WI38 (cell line): ENCODE measurements around the gene SLX4IP.

ENCODE experiments used
- H3K4me3 ChIP-seq: 2 replicates; pipeline ENCODE4 v1.5.1; 2011; ENCODE audit warnings: low read depth, mild to moderate bottlenecking, control low read depth, low read length
- CTCF ChIP-seq: IDR thresholded peaks from 2 replicates; pipeline ENCODE4 v1.5.1; 2012; ENCODE audit warnings: low read depth, mild to moderate bottlenecking, control low read depth, low read length

SLX4IP gene

GRCh38 chr20:10633718-10634117 lies 198.6 kb downstream of the SLX4IP start:
- no peak overlapping the region for H3K4me3 ChIP-seq
- no peak for TF ChIP-seq CTCF

DNA sequence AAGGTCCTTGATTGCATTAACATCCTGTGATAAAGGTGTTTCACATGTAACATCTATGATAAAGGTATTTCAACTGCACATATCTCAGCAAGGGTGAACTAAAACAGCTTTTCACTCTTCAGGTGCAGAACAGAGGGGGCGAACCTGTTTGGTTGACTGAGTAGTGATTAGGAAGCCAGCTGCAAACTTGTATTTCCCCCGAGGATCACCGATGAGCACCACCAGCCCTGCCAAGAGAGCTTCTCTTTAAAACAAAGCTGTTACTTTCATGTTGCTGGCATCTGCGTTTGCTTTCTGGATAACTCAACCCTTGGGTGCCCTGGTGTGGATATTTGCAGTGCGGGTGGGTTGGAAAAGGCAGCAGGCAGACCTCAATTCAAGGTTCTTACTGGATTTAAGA lies 199.1 kb downstream of the SLX4IP start:
- no peak overlapping the region for H3K4me3 ChIP-seq
- TF ChIP-seq CTCF = no peak

- H3K4me3 ChIP-seq = no peak overlapping the region
- TF ChIP-seq CTCF = no peak
Observed at GRCh38 chr20:10634683-10635411, 199.7 kb downstream of the SLX4IP start.

- TF ChIP-seq CTCF = no peak
- no peak overlapping the region for H3K4me3 ChIP-seq
Observed at GRCh38 chr20:10635476-10636208, 200.5 kb downstream of the SLX4IP start.

DNA sequence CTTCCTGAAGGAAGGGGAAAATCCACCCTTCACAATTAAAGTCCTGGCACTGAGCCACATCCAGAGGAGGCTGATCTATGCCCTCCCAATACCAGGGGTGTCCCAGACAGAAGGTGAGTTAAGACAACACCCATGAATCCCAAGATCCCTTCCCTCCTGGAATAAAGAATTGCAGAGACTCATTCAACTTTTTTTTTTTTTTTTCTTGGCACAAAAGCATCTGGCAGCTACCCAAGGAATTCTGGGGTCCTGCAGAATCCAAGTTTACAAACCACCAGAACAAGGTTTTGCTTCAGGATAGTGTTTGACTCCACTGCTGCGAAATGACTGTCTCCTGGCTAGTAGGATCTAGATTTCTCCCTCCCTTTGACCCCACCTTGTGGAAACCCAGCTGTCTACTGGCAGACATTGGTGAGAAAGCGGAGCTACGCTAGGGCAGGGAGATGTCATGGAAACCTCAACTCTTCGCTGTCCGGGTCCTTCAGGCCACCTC lies 201.3 kb downstream of the SLX4IP start:
- no peak for TF ChIP-seq CTCF
- no peak overlapping the region for H3K4me3 ChIP-seq

GRCh38 chr20:10637031-10637559 lies 202.0 kb downstream of the SLX4IP start:
- no peak overlapping the region for H3K4me3 ChIP-seq
- no peak for TF ChIP-seq CTCF

DNA sequence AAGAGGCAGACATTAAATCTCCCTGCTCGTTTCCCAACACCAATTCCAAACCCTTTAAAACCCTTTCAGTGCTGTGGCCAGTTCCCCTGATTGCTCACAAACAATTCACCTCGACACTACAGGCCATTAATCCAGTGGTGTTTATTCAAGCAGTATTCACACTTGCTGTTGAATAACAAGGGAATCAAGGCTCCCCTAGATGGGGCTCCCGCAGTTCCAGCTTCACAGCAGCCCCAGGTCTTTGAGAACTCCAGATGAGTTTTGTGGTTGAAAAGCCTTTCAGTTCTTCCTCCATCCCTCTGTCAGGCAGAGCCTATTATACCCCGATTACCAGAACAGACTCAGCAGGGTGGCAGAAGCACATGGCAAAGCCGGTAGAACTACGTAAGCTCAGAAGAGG lies 202.5 kb downstream of the SLX4IP start:
- H3K4me3 ChIP-seq = no peak overlapping the region
- TF ChIP-seq CTCF = no peak
